ENCODE results near the gene NPTXR.

Gene NPTXR

DNA sequence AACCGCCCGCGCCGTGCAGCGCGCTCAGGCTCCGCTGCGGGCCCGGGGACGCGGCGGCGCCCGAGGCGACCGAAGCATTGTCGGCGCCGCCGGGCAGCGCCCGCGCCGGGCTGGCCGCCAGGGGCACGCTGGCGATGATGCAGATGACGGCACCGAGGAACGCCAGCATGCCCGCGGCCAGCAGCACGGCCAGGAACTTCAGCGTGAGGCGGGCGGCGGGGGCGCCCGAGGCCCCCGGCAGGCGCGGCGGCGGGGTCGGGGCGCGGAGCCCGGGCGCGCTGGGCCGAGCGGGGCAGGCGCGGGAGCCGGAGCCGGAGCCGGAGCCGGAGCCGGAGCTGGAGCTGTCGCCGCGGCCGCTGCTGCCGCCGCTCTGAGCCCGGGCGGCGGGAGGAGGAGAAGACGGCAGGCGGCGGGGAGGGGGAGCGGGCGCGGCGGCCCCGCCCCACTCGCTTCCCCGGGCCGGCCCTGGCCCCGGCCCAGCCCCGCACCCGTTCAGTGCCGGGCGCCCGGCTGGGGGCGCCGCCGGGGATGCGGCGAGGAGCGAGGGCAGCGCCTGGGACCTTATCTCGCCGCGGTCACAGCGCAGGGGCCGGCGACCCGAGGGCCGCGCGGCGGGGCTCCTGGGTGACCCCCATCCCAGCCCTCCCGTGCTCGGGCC is at the start of gene NPTXR:
NPTXR (minus strand) TSS at position 372 of the 658 bp plus-strand sequence.
- peak; percentile 31 for DNase-seq

DNA sequence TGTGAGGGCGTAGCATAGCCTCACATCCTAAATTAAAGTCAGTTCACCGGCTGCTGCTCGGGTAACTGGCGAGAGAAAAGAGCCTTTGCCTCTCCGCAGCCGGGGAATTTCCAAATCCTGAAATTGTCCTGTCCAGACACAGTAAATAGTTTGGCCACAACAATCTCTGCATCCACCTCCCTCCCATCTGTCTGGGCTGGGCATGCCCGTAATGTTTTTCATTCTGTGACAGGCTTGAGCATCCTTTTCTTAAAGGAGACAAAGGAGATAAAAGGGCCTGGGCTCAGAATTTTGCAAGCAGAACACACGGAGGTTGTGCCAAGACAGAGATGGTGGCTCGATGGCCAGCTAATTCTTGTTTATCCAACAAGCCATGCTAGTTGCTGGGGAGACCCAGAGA is 47.4 kb upstream of the NPTXR start:
- no peak for DNase-seq

DNA sequence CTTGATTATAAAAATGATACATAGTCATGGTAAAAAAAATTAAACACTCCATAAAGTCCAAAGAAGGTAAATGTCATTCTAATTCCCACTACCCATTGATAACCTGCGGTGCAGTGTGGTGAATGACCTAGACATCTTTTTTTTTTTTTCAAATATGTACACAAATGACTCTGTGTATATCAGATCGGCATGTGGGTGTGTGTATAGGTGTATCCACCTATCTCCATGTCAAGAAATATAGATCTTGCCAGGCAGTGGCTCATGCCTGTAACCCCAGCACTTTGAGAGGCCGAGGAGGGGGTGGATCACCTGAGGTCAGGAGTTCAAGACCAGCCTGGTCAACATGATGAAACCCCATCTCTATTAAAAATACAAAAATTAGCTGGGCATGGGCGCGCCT is 46.5 kb upstream of the NPTXR start:
- no peak for DNase-seq

DNA sequence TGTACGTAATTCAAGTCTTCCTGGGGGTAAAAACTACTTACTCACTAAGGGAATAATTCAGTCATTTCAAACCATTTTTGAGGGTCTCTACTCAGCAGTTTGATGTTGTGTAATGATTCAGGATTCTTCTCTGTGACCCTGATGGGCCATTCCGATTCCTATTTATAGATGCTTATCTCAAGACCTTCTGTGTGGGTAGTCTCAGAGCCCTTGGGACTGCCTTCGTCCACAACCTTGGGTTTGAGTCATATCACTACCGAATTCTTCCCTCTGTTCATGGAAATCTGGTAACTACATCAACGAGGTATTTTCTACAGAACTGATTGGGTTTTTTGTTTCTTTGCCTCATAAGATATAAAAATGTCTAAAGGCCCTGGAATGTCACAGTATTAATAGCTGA is 42.5 kb upstream of the NPTXR start:
- DNase-seq: no peak

DNA sequence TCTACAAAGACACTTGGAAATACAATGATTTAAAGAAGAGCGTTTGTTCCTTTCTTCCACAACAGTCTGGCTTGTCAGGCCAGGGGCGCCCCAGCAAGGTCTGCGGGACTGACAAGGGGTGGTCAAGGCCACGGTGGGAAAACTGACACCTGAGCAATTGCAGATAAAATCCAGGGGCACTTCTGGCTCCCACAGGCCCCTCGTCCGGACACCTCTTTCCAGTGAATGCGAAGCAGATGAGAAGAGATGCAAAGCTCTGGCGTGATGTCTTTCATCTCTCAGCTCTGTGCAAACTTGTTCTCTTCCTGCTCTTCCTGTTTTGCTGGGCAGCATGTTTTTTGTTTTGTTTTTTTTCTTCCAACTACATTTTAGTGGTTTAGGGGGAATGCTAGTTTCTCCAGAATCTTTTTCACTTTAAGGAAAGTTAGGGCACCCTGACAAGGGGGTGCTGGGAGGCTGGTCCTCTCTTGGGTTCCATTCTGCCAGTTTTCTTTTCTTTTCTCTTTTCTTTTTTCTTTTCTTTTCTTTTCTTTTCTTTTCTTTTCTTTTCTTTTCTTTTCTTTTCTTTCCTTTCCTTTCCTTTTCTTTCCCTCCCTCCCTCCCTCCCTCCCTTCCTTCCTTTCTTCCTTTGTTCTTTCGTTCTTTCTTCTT is 39.3 kb upstream of the NPTXR start:
- DNase-seq: no peak

DNA sequence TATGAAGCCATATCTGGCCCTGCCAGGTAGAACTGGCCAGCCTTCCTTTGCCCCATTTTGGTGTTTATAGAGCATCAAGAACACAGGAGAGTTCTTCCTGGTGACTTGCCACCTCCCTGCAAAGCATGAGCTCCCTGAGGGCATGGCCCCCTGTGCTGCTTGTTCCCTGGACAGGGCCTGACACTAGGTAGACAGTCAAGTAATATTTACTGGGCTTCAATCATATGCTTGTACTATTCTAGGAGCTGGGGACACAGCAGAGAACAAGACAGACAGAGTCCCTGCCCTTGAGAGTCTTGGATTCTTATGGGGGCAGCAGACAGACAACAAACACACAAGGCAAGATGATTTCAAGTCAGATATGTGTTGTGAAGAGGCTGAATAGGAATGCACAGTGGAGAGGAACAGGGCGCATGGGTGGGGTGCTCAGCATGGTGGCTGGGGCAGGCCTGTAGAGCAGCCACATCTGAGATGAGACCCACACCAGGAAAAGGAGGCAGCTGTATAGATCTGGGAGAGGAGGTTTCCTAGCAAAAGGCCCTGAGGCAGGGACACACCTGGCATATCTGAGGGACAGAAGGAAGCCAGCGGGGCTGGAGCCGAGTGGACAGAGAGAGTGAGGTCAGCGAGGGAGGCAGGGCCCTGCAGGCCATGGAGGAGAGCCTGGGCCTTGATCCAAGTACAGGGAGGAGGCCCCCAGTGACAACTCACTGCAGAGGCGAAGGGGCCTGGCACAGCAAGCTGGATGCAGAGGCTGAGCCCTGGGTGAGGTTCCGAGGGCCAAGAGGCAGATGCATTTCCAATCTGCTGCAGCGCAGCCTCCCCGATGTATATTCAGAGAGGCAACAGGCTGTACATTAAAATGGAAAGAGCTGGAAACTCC is 38.4 kb upstream of the NPTXR start:
- DNase-seq: no peak

DNA sequence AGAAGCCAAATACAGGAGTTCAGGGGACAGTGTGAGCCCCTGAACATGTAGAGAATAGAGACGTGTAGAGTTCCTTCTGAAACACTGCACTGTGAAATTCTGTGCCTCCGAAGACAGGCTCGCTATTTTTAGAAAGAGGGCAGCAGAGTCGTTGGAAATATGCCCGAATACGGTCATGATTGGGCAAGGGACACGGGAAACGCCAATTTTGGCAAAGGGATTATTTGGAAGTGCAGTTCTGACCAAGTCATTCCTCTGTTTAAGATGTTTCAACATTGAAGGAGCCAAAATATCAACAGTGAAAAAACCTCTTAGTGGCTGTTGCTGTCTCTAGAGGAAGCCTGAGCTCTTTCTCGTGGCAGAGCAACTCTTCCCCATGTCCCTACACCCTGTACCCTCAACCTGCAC is 37.6 kb upstream of the NPTXR start:
- no peak for DNase-seq

DNA sequence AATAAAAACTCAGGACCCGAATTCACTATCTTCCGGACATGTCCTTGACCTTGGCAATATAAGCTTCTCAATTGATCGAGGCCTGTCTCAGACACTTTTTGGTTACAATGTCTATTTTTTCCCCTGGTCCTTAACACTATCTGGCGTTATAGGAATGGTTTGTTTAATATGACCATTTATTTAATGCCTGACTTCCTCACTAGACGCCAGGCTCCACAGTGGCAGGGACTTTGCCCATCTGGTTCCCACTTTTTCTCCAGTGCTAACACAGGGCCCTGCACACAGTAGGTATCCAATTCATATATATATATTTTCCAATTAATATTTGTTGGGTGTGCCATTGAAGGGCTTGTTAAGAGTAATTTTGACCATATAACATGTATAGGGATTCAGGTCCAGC is 36.1 kb upstream of the NPTXR start:
- no peak for DNase-seq

DNA sequence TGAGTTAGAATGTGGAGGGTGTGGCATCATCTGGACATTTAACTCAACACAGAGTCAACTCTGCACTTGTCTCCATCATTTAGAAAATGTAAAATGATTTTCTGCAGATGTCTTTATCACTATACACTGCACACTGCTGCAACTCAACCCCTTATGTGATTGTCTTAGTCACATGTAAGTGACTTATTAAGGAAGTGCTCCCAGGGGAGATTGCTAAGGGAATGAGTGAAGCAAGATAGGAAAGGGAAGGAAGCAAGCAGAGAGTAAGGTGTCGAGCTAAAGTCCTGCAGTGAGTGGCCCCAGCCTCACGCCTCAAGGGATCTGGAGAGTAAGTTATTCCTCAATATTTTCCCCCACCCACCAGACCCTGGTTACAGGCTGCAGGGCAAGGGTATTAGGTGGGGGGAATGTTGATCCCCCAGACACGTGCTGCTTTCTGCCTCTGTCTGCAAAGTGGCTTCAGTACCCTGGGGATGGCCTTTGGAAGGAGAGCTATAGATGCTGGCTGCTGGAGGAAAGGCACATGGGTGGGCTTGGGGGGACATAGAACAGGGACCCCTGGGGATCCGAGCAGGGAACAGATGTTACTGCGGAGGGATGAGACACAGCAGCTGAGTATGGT is 35.4 kb upstream of the NPTXR start:
- no peak for DNase-seq

DNA sequence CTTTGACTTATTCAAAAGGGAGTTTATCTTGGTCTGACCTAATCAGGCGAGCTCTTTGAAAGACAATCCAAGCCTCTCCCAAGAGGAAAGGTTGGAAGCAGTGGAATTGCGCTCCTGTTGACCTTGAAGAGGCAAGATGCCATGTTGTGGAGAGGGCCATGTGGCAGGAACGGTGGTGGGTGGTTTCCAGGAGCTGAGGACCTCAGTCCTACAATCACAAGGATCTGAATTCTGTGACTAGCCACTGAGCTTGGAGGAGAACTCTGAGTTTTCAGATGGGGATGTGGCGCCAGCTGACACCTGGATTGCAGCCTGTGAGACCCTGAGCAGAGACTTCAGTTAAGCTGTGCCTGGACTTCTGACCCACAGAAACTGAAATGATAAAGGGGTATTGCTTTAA is 34.2 kb upstream of the NPTXR start:
- DNase-seq: no peak

DNA sequence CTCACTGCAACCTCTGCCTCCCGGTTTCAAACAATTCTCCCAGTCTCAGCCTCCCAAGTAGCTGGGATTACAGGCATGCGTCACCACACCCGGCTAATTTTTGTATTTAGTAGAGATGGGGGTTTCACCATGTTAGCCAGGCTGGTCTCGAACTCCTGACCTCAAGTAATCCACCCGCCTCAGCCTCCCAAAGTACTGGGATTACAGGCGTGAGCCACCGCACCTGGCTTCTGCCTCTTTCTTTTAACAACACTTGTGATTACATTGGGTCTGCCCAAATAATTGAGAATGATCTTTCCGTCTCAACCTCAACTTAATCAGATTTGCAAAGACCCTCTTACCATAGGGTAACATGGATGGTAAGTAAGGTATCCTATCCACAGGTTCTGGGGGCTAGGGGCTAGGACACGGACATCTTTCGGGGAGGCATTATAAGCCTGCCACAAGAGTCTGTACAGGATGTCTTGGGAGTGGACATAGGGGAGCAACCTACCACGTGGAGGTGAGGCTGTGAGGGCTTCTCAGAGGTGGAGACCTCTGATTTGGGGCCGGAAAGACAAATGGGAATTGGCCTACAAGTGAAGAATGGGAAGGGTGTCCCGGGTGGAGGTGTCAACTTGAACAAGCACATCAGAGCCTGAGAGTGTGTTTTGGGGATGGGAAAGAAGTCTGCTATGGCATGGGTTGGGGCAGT is 30.8 kb upstream of the NPTXR start:
- no peak for DNase-seq

DNA sequence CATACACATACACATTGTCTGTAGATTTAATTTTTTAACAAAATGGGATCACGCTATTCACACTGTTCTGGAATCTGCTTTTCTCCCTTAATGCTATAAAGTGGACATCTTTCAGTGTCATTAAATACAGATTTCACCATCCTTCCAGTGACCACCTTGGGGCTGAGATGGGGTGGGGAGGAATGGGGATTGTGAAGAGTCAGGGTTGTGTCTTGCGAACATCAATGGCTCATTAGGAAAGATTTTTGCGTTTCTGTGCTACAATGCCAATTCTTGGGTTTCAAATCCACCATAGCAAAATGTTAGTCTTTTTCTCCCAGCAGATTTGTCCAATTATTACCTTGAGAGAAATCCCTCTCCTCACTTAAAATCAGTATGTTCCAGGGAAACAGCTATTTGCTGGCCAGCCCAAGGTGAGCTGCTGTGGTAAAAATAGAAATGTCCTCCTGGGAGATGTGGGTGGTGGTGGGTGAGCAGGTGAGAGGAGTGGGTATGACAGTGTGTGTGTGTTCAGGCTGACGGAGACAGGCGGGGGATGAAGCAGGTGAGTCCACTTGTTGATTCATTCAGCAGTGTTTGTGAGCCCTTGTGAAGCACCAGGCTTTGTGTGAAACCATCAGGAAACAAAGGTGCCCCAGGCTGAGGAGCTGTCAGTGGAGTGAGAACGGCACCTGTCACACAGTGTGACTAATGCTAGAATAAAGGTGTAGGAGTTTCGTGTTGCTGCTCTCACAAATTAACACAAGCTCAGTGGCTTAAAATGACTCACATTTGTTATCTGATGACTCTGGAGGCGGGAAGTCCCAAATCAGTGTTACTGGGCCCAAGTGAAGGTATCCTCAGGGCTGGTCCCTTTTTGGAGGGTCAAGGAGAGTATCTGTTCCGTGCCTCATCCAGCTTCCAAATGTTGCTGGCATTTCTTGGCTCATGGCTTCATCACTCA is 29.9 kb upstream of the NPTXR start:
- peak; percentile 83 for DNase-seq

DNA sequence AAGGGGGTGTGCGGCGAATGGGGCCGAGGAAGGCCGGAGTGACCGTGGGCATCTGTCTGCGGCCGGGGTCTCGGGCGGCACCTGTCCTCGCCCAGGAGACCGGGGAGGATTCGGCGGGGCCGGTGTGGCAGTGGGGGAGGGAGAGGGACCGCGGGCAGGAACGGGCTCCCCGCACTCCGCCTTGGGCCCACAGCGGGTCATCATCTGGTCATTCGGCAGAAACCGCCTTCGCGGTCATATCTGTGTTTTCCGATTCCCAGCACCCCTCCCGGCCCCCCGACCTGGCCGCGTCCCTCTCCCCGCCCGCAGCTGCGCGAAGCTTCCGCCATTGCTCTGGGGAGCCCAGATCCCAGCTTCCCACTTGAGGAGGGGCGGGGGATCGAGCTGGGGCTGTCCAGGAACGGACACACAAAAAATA is 29.0 kb upstream of the NPTXR start:
- DNase-seq: peak; percentile 52

DNA sequence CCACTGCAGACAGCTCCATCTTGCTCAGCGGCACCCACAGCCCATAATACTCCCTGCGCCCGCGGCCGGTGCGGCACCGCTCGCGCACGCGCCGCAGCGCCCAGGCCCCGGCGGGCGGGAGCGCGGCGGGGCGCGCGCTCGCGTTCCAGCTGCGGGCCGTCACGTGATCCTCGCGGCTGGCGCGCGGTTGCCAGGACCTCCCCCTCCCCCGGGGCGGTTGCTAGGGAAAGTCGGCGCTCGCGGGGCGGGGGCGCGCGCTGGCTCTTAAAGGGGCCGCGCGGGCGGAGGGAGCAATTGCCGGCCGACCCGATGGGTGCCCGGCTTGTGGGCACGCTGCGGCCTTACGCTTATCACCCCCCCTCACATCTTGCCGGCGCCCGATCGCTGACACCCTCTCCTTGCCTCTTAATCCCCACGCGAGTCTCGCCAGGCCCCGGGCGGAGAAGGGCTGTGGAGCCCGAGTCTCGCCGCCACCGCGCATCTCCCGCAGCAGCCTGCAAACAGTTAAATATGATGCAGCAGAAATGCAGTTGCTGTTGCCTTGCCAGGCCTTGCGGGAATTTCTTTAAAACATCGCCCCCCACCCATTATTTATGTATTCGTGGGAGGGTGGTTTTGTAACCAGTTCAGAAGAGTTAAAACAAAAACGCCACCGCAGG is 28.5 kb upstream of the NPTXR start, which contains the start of gene CBX6:
CBX6 (minus strand) TSS at position 45 of the 659 bp plus-strand sequence; CDS start at position 19, 26 bp downstream.
- DNase-seq: peak; percentile 82

DNA sequence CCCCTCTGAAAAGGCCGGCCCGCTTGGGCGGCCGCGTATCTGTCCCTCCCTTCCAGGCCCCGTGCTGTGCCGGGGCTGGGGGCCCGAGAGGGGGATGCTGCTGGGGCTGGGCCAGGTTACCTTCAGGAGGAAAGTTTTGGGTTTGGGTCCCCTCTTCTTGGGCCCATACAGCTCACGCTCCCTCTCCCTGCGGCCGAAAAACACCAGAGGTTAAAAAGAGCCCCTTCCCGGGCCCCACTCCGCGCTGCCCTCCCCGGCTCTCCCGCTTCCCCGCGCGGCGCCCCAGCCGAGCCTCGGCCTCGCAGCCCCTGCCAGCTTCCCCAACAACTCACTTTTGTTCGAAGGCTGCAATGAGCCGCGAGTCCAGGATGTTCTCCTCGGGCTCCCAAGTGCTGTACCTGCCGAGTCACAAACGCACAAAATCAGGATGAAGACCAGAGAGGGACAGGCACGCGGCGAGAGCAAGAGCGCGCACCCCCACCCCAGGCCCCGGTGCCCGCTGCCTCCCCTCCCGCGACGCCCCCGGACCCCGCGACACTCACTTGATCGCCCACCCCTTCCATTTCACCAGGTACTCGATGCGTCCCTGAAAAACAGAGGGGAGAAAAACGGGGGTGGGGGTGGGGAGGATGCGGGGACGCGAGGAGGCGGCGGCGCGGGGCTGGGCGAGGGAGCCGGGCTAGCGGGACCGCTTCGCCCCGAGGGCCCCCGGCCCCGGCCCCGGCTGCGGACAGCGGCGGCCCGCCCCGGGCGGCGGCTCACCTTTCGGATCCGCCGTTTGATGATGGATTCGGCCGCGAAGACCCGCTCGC is 27.7 kb upstream of the NPTXR start:
- no peak for DNase-seq

DNA sequence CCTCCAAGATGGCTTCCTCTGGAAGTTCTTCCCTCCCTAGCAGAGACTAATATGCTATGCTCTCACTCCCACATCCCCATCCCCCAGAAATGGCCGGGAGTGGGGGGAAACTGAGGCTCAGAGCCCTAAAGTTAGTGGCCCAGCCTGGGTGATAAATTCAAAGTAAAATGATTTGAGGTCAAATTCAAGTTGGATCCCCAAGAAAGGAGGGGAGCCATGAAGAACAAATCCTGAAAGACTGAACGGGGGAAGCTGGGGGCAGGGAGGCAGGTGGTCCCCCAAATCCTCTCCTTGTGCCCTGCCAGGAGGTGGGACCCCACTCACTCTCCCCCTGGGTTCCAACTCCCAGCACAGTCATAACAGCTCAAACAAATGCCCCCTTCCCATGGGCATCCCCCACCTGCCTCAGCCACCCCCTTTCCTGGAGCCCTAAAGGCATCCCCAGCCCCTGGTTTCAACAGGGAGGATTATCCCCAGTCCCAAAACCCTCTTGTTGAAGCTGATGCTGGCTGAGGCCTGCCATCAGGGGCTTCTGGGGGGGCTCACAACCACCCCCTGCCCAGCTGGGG is 27.0 kb upstream of the NPTXR start:
- DNase-seq: no peak

DNA sequence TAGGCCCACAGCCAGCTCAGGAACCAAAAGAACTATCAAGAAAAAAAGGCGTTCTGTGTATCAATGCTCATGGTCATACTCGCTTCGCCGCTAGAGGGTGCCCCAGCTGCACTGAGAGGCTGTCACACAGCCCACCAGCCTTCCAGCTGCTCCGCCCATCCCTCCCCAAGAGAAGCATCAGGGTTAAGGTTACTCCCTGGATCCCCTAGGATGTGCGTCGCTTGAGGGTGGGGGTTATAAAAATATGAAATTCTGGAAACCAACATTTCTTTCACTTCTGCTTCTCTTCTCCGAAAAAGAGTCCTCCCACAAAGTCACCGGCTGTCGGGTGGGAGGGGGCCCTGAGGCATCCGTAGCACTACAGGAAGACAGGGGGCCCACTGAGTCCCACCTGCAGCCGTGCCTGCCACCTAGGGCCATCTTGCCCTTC is 26.5 kb upstream of the NPTXR start:
- DNase-seq: peak; percentile 82

DNA sequence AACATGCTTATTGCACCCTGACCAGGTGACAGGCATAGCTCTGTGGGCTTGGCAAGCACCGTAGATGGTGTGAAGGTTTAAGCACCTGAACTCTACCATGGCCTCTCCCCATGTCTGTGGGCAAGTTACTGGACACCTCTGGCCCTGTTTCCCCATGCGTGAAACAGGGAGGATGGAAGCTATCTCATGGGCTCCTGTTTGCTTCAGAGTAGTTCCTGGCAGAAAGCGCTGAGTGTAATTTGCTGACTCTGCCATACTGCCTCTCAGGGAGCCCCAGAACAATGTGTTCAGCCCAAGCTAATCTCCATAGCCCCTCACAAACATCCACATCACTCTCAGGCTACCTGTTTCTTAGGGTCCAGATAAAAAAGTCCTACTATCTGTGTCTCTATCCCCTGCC is 25.8 kb upstream of the NPTXR start:
- DNase-seq: no peak

DNA sequence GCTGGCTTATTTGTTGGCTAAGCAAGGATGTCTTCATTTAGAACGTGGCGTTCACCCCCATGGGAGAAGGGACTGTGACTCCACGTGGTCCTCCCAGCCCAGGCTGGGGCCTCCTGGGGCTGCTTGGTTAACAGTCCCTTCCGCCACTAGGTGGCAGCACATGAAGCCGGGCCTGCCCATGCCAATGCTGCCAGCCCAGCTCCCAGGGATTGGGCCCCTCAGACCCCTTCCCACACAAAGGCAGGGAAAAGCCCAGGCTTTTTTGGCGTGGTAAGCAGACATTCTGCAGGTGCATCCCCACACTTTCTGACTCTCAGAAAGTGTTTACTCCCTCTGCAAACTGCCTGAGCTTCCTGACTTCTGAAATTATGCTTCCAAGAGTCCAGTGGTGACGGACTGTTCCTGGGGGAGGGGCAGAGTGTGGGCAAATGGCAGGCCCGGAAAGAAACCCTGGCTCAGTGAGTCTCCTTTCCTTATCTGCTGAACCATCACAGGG is 25.1 kb upstream of the NPTXR start:
- peak; percentile 46 for DNase-seq

All from NCI-H510A treated with DMSO at 0.1 percent for 48 hours (cell line).